ENCODE measurements around the gene BRPF1.

DNA sequence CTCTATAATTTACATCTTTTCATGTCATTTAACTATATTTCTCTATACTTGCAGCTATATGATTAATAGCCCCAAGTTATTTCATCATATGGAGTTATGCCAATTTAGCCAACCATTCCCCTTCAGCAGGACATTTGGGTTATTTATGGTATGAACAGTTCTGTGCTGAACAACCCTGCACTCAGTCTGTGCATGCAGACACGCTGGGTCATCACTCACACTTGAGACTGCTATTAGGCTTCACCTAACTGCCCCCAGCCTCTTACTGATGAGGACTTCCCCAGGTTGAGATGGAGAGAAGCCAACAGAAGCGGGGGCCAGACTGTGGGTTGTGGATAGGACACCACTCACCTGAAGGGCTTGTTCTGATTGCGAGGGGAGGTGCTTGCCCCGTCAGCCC lies 53.4 kb downstream of the BRPF1 start:
- TF ChIP-seq, protein P1, sequence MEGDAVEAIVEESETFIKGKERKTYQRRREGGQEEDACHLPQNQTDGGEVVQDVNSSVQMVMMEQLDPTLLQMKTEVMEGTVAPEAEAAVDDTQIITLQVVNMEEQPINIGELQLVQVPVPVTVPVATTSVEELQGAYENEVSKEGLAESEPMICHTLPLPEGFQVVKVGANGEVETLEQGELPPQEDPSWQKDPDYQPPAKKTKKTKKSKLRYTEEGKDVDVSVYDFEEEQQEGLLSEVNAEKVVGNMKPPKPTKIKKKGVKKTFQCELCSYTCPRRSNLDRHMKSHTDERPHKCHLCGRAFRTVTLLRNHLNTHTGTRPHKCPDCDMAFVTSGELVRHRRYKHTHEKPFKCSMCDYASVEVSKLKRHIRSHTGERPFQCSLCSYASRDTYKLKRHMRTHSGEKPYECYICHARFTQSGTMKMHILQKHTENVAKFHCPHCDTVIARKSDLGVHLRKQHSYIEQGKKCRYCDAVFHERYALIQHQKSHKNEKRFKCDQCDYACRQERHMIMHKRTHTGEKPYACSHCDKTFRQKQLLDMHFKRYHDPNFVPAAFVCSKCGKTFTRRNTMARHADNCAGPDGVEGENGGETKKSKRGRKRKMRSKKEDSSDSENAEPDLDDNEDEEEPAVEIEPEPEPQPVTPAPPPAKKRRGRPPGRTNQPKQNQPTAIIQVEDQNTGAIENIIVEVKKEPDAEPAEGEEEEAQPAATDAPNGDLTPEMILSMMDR (IDR thresholded peaks at IDR 0.05 in 8 of 11, conservative IDR thresholded peaks at IDR 0.05 in 3 of 11), result no peak
- no peak for TF ChIP-seq POLR2A (IDR thresholded peaks at IDR 0.05)

Data from spleen (tissue), 7 donors.